GM06990 (cell line): Measurements from ENCODE around the gene ADAM23.
A peak's percentile ranks its signal among the peaks of the same experiment; 100 is the strongest.

Source experiments
- DNase-seq: peaks from one replicate; pipeline ENCODE4 v3.0.0-alpha.2; 2011; ENCODE audit not compliant: insufficient read length; ENCODE audit errors: extremely low read depth
- H3K27me3 ChIP-seq: replicated peaks from 2 replicates; pipeline ENCODE4 v1.6.0; 2011; ENCODE audit warnings: low read length; ENCODE audit not compliant: control insufficient read depth, insufficient read depth
- H3K36me3 ChIP-seq: 2 replicates; pipeline ENCODE4 v1.5.1; 2011; ENCODE audit warnings: low read length; ENCODE audit not compliant: control insufficient read depth, insufficient read depth
- H3K4me3 ChIP-seq: replicated peaks from 2 replicates; pipeline ENCODE4 v1.5.1; 2011; ENCODE audit warnings: low read depth, mild to moderate bottlenecking, control low read depth, low read length
- TF ChIP-seq, protein P1 (sequence below): IDR thresholded peaks from 2 replicates; pipeline ENCODE4 v1.5.1; 2011; ENCODE audit warnings: low read length, control low read depth, mild to moderate bottlenecking, inconsistent platforms; ENCODE audit not compliant: insufficient read depth, poor library complexity, severe bottlenecking

ADAM23 gene

DNA sequence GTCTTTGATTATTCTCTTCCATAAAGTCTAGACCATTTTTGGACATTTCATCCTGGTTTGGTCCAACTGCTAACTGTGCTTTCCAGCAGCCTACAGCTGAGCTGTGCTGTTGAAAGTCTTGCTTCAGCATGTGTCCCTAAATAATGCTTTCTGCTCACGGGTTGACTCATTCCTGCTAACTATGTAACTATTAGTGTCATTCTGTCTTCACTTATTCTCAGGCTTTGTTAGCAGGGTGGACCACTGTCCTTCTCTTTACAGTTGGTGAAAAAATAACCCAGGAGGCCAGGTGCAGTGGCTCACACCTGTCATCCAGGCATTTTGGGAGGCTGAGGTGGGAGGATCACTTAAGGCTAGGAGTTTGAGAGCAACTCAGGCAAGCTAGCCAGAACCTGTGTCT, 8.9 kb downstream of the ADAM23 start:
- DNase-seq = peak; percentile 73
- no peaks in the 10 kb centered on the region for H3K36me3 ChIP-seq
- H3K4me3 ChIP-seq = no peak overlapping the region
- no peaks in the 10 kb centered on the region for H3K27me3 ChIP-seq
- TF ChIP-seq, protein P1, sequence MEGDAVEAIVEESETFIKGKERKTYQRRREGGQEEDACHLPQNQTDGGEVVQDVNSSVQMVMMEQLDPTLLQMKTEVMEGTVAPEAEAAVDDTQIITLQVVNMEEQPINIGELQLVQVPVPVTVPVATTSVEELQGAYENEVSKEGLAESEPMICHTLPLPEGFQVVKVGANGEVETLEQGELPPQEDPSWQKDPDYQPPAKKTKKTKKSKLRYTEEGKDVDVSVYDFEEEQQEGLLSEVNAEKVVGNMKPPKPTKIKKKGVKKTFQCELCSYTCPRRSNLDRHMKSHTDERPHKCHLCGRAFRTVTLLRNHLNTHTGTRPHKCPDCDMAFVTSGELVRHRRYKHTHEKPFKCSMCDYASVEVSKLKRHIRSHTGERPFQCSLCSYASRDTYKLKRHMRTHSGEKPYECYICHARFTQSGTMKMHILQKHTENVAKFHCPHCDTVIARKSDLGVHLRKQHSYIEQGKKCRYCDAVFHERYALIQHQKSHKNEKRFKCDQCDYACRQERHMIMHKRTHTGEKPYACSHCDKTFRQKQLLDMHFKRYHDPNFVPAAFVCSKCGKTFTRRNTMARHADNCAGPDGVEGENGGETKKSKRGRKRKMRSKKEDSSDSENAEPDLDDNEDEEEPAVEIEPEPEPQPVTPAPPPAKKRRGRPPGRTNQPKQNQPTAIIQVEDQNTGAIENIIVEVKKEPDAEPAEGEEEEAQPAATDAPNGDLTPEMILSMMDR = no peak

GRCh38 chr2:206452750-206453149, 9.4 kb downstream of the ADAM23 start:
- DNase-seq = no peak
- Histone ChIP-seq H3K36me3 (no peaks in the 10 kb centered on the region), H3K27me3 (no peaks in the 10 kb centered on the region), H3K4me3 (no peak overlapping the region)
- TF ChIP-seq, protein P1 = no peak

GRCh38 chr2:206456078-206456754, 12.9 kb downstream of the ADAM23 start:
- TF ChIP-seq, protein P1 = no peak
- Histone ChIP-seq H3K27me3 (no peaks in the 10 kb centered on the region), H3K4me3 (no peak overlapping the region), H3K36me3 (no peaks in the 10 kb centered on the region)
- no peak for DNase-seq

DNA sequence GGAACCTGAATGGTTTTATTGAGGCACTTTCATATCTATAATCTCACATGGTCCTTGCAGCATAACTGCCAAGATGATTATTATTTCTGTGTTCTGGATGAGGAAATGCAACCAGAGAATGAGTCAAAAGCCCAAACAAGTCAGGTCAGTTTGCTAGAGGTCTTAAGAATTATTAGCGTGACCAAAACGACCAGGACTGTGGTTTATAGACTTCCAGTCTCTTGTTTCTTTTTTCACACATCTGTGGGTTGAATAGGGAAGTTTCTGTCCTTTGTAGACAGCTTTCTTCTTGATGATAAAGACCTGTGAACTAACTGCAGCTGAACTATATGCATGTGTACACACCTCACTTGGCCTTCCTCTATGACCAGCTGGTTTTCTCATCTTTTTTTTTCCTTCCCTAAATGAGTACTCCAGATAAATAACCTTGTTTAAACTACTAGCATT, 13.9 kb downstream of the ADAM23 start:
- TF ChIP-seq, protein P1 = no peak
- peak; percentile 78 for DNase-seq

DNA sequence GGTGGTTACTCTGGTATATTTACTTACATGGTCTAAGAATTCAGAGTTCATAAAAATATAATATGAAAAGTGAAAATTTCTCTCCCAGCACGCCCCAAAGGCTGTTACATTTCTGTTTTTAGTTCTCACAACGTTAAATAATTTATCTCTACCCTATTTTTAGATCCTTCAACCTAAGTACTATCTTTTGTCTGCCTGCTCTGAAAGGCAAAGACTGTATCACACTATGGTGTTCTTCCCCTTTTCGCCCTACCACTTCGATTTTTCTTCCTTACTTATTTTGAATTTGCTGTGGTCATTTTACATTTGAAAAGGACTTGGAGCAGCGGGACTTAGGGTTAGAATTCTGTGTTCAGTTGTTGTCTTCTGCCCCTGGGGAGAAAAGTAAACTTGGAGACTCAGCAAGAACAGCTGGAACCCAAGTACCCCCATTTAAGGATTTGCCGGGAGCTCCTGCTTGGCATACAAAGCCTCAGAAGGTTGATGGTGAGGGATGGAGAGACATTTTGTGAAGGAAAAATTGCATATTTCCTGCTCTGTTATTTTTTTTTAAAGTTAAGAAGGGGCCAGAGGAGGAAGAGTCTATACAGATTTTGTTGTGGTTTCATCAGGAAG, 19.0 kb downstream of the ADAM23 start:
- Histone ChIP-seq H3K36me3 (no peaks in the 10 kb centered on the region; the same call in 1 of the 2 replicates), H3K4me3 (peak overlapping the region; percentile 3; the same call in 1 of the 2 replicates), H3K27me3 (no peaks in the 10 kb centered on the region)
- no peak for DNase-seq
- TF ChIP-seq, protein P1 = no peak

More for the DNA sequence above, 13.9 kb downstream of the ADAM23 start:
- Histone ChIP-seq H3K27me3 (no peaks in the 10 kb centered on the region), H3K4me3 (no peak overlapping the region), H3K36me3 (no peaks in the 10 kb centered on the region)
